HG02571 (cell line): ENCODE results near the gene CCIN.

Experiments used
- ATAC-seq: cut with Tn5 transposase; IDR thresholded peaks from one replicate; pipeline ENCODE4 v1.9.1; 2021; ENCODE audit warnings: mild to moderate bottlenecking, moderate library complexity; ENCODE audit not compliant: unreplicated experiment

The CCIN gene

GRCh38 chr9:36140086-36141084, 28.8 kb upstream of the CCIN start:
- no peak for ATAC-seq

GRCh38 chr9:36141288-36141687, 27.9 kb upstream of the CCIN start:
- ATAC-seq, result no peak

- ATAC-seq, result no peak
Measured at GRCh38 chr9:36141761-36142160, 27.4 kb upstream of the CCIN start.

DNA sequence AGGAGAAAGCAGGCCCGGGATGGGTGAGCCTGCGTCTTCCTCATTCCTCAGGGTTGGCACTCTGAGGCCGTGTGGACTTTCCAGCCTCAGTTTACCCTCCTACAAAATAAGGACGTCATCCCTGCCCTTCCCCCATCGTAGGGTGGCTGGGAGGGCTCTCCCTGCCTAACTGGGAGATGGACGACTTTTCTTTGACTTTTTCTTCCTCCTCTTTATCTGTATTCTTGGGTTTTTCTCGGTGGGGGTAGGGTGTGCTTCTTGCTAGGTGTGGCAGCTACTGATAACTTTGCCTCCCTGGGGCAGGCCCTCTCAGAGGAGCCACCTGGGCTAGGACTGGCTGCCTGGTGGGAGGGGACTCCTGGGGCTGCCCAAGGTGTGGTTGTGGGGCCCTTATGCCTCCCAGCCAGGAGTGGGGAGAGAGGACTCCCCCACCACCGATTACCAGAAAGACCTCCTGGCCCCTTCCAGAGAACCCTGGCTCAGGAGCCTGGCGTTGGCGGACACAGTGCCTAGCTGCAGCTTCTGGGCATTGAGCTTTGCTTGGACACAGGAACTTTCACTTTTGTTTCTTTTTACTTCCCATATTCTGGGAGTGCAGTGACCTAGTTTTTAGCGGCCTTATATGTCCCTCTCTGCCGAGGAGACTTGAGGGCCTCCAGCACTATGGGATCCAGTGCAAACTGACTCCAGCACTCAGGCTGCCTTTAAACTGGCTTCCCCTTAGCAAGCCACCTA, 26.5 kb upstream of the CCIN start:
- ATAC-seq, result no peak

DNA sequence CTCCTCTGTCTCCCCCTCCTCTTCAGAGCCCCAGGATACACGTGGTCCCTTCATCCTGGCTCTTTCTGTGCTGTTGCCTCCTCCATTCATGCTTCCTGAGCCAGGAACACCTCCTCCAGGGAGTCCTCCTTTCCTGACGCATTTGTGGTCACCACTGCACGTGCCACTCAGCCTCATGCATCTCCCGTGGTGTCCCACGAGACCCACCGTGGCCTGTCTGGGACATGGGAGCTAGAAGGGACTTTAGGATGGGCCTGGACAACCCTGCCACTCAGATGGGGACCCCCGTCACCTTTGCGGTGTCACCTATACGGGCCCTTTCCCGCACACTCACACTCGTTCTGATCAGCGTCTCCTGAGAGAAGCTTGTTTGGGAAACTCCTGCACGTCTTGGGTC, 25.9 kb upstream of the CCIN start:
- ATAC-seq, result no peak

DNA sequence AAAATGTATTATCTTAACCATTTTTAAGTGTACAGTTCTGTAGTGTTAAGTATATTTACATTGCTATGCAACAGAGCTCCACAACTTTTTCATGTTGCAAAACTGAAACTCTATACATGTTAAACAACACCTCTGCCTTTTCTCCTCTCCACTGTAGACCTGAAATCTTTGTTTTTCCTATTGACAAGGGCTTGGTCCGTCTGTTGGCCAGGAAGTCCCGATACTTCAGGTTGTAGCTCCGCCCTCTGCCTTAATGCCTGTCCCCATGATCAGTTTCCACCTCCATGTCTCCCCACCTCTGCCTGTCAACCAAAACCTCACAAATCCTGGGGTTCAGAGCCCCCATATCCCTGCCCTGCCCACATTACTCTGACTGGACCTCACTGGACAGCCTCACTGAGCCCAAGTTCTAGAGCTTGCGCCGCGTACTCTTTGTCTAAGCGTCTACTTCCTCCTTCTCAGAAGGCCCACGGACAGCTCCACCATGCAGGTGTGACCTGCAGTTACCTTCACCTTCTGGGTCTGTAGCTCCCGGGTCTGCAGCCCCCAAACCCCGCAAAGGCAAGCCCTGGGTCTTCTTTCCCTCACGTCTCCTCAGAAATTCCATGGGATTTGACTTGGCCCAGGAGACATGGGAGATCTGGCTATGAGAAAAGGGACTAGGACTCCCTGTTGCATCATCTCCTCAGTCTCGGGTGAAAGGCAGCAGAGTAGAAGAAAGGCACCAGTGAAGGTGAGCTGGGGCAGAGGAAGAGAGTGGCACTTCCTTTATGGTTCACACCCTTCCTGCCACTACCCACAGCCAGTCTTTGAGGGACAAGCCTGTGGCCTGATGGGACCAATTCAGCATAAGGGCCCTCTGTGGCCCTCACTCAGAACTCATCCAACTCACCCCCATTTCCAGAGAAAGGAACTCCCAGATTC, 24.6 kb upstream of the CCIN start:
- no peak for ATAC-seq

- ATAC-seq, result no peak
Measured at GRCh38 chr9:36145970-36146369, 23.2 kb upstream of the CCIN start.

DNA sequence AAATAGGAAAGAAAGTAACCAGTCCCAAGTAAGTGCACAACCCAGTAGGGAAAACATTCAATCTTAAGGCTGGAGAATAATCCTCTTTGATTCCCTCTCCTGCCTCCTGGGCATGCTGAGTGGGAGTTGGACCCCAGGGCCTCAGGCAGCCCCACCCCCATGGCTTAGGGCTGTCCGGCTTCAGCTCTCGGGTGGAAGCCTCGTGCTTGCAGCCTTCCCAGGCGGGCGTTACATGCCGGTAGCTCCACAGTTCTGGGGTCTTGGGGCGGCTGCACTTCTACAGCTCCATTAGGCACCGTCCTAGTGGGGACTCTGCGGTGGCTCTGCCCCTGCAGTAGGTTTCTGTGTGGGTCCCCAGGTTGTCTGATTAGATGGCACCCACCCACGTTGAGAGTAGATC, 22.5 kb upstream of the CCIN start:
- no peak for ATAC-seq

DNA sequence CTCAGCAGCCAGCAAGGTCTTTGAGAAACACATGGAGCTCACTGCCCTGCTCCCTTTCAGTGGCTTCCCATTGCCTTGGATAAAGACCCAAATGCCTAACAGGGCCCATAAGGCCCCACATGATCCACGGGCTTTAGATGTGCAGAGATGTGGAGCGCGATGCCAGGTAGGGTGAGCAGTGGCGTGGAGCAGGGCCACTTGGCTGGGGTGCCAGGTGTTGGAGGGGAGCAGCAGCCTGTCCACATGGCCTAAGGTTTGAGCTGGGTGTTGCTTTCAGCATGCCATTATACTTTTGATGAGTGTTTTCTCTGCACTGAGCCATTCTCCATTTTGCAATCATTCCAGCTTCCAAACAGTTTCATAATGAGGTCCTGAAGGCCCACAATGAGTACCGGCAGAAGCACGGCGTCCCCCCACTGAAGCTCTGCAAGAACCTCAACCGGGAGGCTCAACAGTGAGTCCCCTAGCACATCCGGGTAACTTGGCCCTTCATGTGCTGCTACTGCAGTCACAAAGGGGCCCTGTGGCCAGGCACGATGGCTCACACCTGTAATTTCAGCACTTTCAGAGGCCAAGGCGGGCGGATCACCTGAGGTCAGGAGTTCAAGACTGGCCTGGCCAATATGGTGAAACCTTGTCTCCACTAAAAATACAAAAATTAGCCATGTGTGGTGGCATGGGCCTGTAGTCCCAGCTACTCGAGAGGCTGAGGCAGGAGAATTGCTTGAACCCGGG, 21.6 kb upstream of the CCIN start:
- no peak for ATAC-seq

DNA sequence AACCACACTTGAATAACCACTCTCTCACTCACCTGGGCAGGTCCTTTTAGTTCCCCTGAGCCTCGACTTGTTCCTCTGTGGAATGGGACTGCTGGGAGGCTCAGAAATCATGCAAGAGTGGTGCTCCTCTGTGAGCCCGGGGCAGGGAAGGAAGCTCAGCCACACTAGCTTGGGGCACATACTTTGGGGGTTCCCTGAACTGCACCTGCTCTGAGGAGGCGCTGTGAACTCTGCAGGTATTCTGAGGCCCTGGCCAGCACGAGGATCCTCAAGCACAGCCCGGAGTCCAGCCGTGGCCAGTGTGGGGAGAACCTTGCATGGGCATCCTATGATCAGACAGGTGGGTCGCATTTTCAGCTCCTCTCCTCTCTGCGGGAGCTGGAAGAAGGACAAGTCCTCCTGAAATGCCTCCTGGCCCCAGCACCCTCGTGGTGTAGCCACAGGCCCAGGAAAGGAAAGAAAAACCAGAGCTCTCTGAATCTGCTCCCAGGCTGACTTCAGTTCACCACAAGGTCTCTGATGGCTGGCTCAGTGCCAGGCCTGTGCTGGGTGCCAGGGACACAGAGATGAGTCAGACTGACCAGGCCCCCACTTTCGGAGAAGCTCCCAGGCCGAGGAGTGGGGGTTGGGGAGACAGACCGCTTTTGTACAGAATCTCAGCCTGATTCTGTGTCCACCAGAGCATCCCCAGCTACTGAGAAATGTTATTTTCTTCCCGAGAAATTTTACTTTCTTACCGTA, 20.7 kb upstream of the CCIN start:
- ATAC-seq, result peak; percentile 46

GRCh38 chr9:36149197-36149596, 20.0 kb upstream of the CCIN start:
- ATAC-seq, result no peak

- no peak for ATAC-seq
Measured at GRCh38 chr9:36150574-36151315, 18.4 kb upstream of the CCIN start.

GRCh38 chr9:36151316-36152210, 17.6 kb upstream of the CCIN start:
- peak; percentile 69 for ATAC-seq

DNA sequence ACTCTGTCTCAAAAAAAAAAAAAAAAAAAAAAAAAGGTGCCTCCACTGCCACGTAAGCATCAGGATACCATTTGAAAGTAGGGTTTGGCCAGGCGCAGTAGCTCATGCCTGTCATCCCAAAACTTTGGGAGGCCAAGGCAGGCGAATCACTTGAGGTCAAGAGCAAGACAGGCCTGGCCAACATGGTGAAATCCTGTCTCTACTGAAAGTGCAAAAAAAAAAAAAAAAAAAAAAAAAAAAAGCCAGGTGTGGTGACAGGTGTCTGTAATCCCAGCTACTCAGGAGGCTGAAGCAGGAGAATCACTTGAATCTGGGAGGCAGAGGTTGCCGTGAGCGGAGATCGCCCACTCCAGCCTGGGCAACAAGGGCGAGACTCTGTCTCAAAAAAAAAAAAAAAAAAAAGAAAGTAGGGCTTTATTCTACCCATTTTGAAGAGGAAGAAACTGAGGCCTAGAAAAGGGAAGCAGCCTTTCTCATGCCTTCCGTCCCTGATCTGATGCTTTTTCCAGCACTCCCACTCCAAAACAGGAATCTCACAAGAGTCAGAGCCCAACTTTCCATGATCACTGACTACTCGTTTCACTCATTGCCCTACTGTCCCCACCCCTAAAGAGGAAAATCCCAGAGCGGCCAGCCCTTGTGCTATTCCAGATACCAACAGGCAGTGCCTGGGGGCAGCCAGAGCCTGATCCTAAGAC, 16.3 kb upstream of the CCIN start:
- ATAC-seq, result no peak

GRCh38 chr9:36153746-36154145, 15.4 kb upstream of the CCIN start:
- ATAC-seq, result no peak

- ATAC-seq, result no peak
Measured at GRCh38 chr9:36154331-36154952, 14.7 kb upstream of the CCIN start.

GRCh38 chr9:36156116-36156515, 13.1 kb upstream of the CCIN start:
- ATAC-seq, result no peak
